GM18511 (cell line): ENCODE data around the gene HS6ST1.

ENCODE experiments used
- ATAC-seq: cut with Tn5 transposase; IDR thresholded peaks from one replicate; pipeline ENCODE4 v1.9.1; 2021; ENCODE audit warnings: mild to moderate bottlenecking, moderate library complexity; ENCODE audit not compliant: unreplicated experiment

The HS6ST1 gene

GRCh38 chr2:128311216-128311754, 7.4 kb downstream of the HS6ST1 start:
- ATAC-seq, result no peak

- ATAC-seq, result no peak
These were observed 7.9 kb downstream of the HS6ST1 start for GRCh38 chr2:128310761-128311160.

- no peak for ATAC-seq
These were observed 8.5 kb downstream of the HS6ST1 start for GRCh38 chr2:128310094-128310716.

GRCh38 chr2:128309280-128310093, 9.2 kb downstream of the HS6ST1 start:
- ATAC-seq, result no peak

GRCh38 chr2:128308889-128309279, 9.8 kb downstream of the HS6ST1 start:
- ATAC-seq, result no peak

- ATAC-seq, result no peak
These were observed 10.4 kb downstream of the HS6ST1 start for GRCh38 chr2:128308284-128308731.

- ATAC-seq, result no peak
These were observed 11.1 kb downstream of the HS6ST1 start for GRCh38 chr2:128307595-128307994.

- no peak for ATAC-seq
These were observed 11.7 kb downstream of the HS6ST1 start for GRCh38 chr2:128306931-128307460.

GRCh38 chr2:128306081-128306930, 12.4 kb downstream of the HS6ST1 start:
- ATAC-seq, result no peak

- ATAC-seq, result peak; percentile 91
These were observed 13.1 kb downstream of the HS6ST1 start for GRCh38 chr2:128305555-128306080.

- peak; percentile 6 for ATAC-seq
These were observed 13.7 kb downstream of the HS6ST1 start for GRCh38 chr2:128304715-128305554.

GRCh38 chr2:128304330-128304714, 14.3 kb downstream of the HS6ST1 start:
- no peak for ATAC-seq

- no peak for ATAC-seq
These were observed 14.8 kb downstream of the HS6ST1 start for GRCh38 chr2:128303911-128304310.

- ATAC-seq, result no peak
These were observed 15.4 kb downstream of the HS6ST1 start for GRCh38 chr2:128303095-128303791.

GRCh38 chr2:128302744-128303067, 16.0 kb downstream of the HS6ST1 start:
- no peak for ATAC-seq

- no peak for ATAC-seq
These were observed 16.5 kb downstream of the HS6ST1 start for GRCh38 chr2:128302011-128302743.

- ATAC-seq, result no peak
These were observed 17.1 kb downstream of the HS6ST1 start for GRCh38 chr2:128301501-128301966.

- ATAC-seq, result no peak
These were observed 17.6 kb downstream of the HS6ST1 start for GRCh38 chr2:128301021-128301420.
